GM23248 (cell line): ENCODE measurements around the gene MYZAP. TPM values are rescaled to one million over a fixed set of nuclear protein-coding genes. Genes with fewer than 3 reads are reported as not detected.

Experiments
- DNase-seq: peaks from one replicate; pipeline ENCODE4 v3.0.0-alpha.2; 2015
- H2AFZ ChIP-seq: fragments of 200-600 bp; sonication (generic); 2 replicates; pipeline ENCODE4 v1.6.1; 2016; ENCODE audit warnings: antibody characterized with exemption
- H3F3A ChIP-seq: fragments of 200-600 bp; sonication (generic); 2 replicates; pipeline ENCODE4 v1.6.1; 2016; ENCODE audit warnings: mild to moderate bottlenecking, antibody characterized with exemption, mixed run types; ENCODE audit not compliant: insufficient read depth
- H3K27ac ChIP-seq: fragments of 200-600 bp; sonication (generic); 2 replicates; pipeline ENCODE4 v1.5.1; 2016; ENCODE audit warnings: mild to moderate bottlenecking
- H3K27me3 ChIP-seq: fragments of 200-600 bp; sonication (generic); replicated peaks from 2 replicates; pipeline ENCODE4 v1.6.1; 2016; ENCODE audit warnings: mild to moderate bottlenecking; ENCODE audit not compliant: insufficient read depth
- H3K36me3 ChIP-seq: fragments of 200-600 bp; sonication (generic); 2 replicates; pipeline ENCODE4 v1.6.1; 2016; ENCODE audit warnings: low read depth, mild to moderate bottlenecking
- H3K4me1 ChIP-seq: fragments of 200-600 bp; sonication (generic); 2 replicates; pipeline ENCODE4 v1.6.1; 2016; ENCODE audit warnings: mild to moderate bottlenecking; ENCODE audit not compliant: insufficient read depth
- H3K4me2 ChIP-seq: fragments of 200-600 bp; sonication (generic); one replicate; pipeline ENCODE4 v1.6.1; 2016; ENCODE audit warnings: mild to moderate bottlenecking; ENCODE audit not compliant: unreplicated experiment
- H3K4me3 ChIP-seq: fragments of 200-600 bp; sonication (generic); 2 replicates; pipeline ENCODE4 v1.5.1; 2016; ENCODE audit warnings: mild to moderate bottlenecking
- H3K79me2 ChIP-seq: fragments of 200-600 bp; sonication (generic); 2 replicates; pipeline ENCODE4 v1.6.1; 2016; ENCODE audit warnings: mild to moderate bottlenecking; ENCODE audit not compliant: insufficient read depth
- H3K9ac ChIP-seq: fragments of 200-600 bp; sonication (generic); 2 replicates; pipeline ENCODE4 v1.6.1; 2016; ENCODE audit warnings: mild to moderate bottlenecking
- H3K9me2 ChIP-seq: fragments of 200-600 bp; sonication (generic); 2 replicates; pipeline ENCODE4 v1.6.1; 2016; ENCODE audit warnings: mixed run types, mild to moderate bottlenecking, moderate library complexity; ENCODE audit not compliant: insufficient read depth
- H3K9me3 ChIP-seq: fragments of 200-600 bp; sonication (generic); one replicate; pipeline ENCODE4 v1.6.1; 2017; ENCODE audit warnings: low read depth
- H4K20me1 ChIP-seq: fragments of 200-600 bp; sonication (generic); 2 replicates; pipeline ENCODE4 v1.6.0; 2016; ENCODE audit not compliant: insufficient read depth
- EZH2 ChIP-seq: fragments of 200-600 bp; sonication (generic); IDR thresholded peaks from 2 replicates; pipeline ENCODE4 v1.6.1; 2018; ENCODE audit warnings: antibody characterized with exemption, mild to moderate bottlenecking; ENCODE audit not compliant: insufficient read depth, poor library complexity, severe bottlenecking
- EZH2phosphoT487 ChIP-seq: fragments of 200-600 bp; sonication (generic); IDR thresholded peaks from 2 replicates; pipeline ENCODE4 v1.6.1; 2018; ENCODE audit warnings: antibody characterized with exemption, moderate library complexity, mild to moderate bottlenecking, low read depth; ENCODE audit not compliant: insufficient read depth
- WGBS, 2 experiments: methylation state at CpG; one replicate each; pipeline ENCODE4 v1.1.6; 2015 to 2017; ENCODE audit warnings: low lambda C conversion rate in 2 of 2, low coverage in 1 of 2; ENCODE audit errors: missing lambda C conversion rate in 2 of 2; 5-methylcytosine and 5-hydroxymethylcytosine counted together
- in situ Hi-C: fragments of 300-500 bp; cut with MboI; formaldehyde crosslinking; loops from 2 replicates; pipeline ENCODE4 v1.15.0; 2020
- polyA plus RNA-seq: library from polyadenylated mRNA; unstranded; fragments of >200 nt; fragmentation: Nextera tagmentation; extraction: Ambion mirVana; gene quantifications from 2 replicates; pipeline ENCODE4 v1.2.1, GENCODE V29; 2016
- total RNA-seq: library from RNA; depleted of rRNA; stranded (reverse); fragments of >200 nt; shearing (Covaris generic); gene quantifications from 2 replicates; pipeline ENCODE4 v1.2.3, GENCODE V29; 2014

Gene MYZAP
- total and polyA plus RNA-seq, 2 experiments from 2014 or later = 0.11 TPM; not detected in 1

- H3K27ac ChIP-seq = no peak overlapping the region
- no peak overlapping the region for H2AFZ ChIP-seq
- no peaks in the 10 kb centered on the region for H3K27me3 ChIP-seq
- H3K36me3 ChIP-seq = no peaks in the 10 kb centered on the region
- H3K9ac ChIP-seq = no peak overlapping the region
- in situ Hi-C loops = no loop called here
- no peak for TF ChIP-seq EZH2
- TF ChIP-seq EZH2phosphoT487 = no peak
- no peaks in the 10 kb centered on the region for H3K9me2 ChIP-seq
- H3K4me2 ChIP-seq = no peak overlapping the region
- no peaks in the 10 kb centered on the region for H4K20me1 ChIP-seq
- no peaks in the 10 kb centered on the region for H3K79me2 ChIP-seq
- H3K4me3 ChIP-seq = no peak overlapping the region
- 0 out of 2 replicates have a peak, but pooled peaks cover 4% of the 10 kb centered on the region for H3F3A ChIP-seq
- 56 to 67% methylated on average over 1 of the region's 1 CpG for WGBS, 2 experiments
- H3K4me1 ChIP-seq = 0 out of 2 replicates have a peak, but pooled peaks cover 5% of the 10 kb centered on the region
- no peaks in the 10 kb centered on the region for H3K9me3 ChIP-seq
- DNase-seq = no peak
Measured at GRCh38 chr15:57606816-57607215, 15.1 kb downstream of the MYZAP start.

- in situ Hi-C loops = no loop called here
Measured at GRCh38 chr15:57607570-57608000, 15.9 kb downstream of the MYZAP start.

GRCh38 chr15:57609805-57610529 is 18.3 kb downstream of the MYZAP start:
- Histone ChIP-seq H2AFZ (peak overlapping the region; percentile 30; the same call in 1 of the 2 replicates), H3K9me2 (no peaks in the 10 kb centered on the region), H3K4me2 (no peak overlapping the region), H3K4me3 (no peak overlapping the region), H3K36me3 (no peaks in the 10 kb centered on the region), H3K27me3 (no peaks in the 10 kb centered on the region), H3K9me3 (no peaks in the 10 kb centered on the region), H4K20me1 (no peaks in the 10 kb centered on the region), H3K27ac (no peak overlapping the region), H3K4me1 (0 out of 2 replicates have a peak, but pooled peaks cover 5% of the 10 kb centered on the region), H3K9ac (no peak overlapping the region), H3K79me2 (no peaks in the 10 kb centered on the region), H3F3A (0 out of 2 replicates have a peak, but pooled peaks cover 4% of the 10 kb centered on the region)
- in situ Hi-C loops = no loop called here
- 42 to 47% methylated on average over 10 of the region's 10 CpGs for WGBS, 2 experiments
- no peak for TF ChIP-seq EZH2phosphoT487
- TF ChIP-seq EZH2 = no peak
- DNase-seq = peak; percentile 84

More at GRCh38 chr15:57607570-57608000, 15.9 kb downstream of the MYZAP start:
- Histone ChIP-seq H4K20me1 (no peaks in the 10 kb centered on the region), H3K4me3 (no peak overlapping the region), H3K4me1 (0 out of 2 replicates have a peak, but pooled peaks cover 5% of the 10 kb centered on the region), H3K9me2 (no peaks in the 10 kb centered on the region), H3K27me3 (no peaks in the 10 kb centered on the region), H3K4me2 (no peak overlapping the region), H3K9ac (no peak overlapping the region), H3K27ac (no peak overlapping the region), H3K79me2 (no peaks in the 10 kb centered on the region), H2AFZ (no peak overlapping the region), H3K36me3 (no peaks in the 10 kb centered on the region), H3K9me3 (no peaks in the 10 kb centered on the region), H3F3A (0 out of 2 replicates have a peak, but pooled peaks cover 4% of the 10 kb centered on the region)
- TF ChIP-seq EZH2 (no peak), EZH2phosphoT487 (no peak)
- DNase-seq = peak; percentile 56
- WGBS, 2 experiments = 39 to 45% methylated on average over 3 of the region's 3 CpGs

- TF ChIP-seq EZH2 = no peak
- no peak for TF ChIP-seq EZH2phosphoT487
- DNase-seq = no peak
- Histone ChIP-seq H2AFZ (no peak overlapping the region), H3K9me2 (no peaks in the 10 kb centered on the region), H3K4me1 (0 out of 2 replicates have a peak, but pooled peaks cover 5% of the 10 kb centered on the region), H3K79me2 (no peaks in the 10 kb centered on the region), H3K27ac (no peak overlapping the region), H3K27me3 (no peaks in the 10 kb centered on the region), H3K4me2 (no peak overlapping the region), H3F3A (0 out of 2 replicates have a peak, but pooled peaks cover 4% of the 10 kb centered on the region), H3K9me3 (no peaks in the 10 kb centered on the region), H3K36me3 (no peaks in the 10 kb centered on the region), H4K20me1 (no peaks in the 10 kb centered on the region), H3K4me3 (no peak overlapping the region), H3K9ac (no peak overlapping the region)
- in situ Hi-C loops = no loop called here
- 89 to 94% methylated on average over 7 of the region's 7 CpGs for WGBS, 2 experiments
Measured at GRCh38 chr15:57611123-57611522, 19.4 kb downstream of the MYZAP start.
